ENCODE results near the gene GPR4.

Gene GPR4

GRCh38 chr19:45621976-45622503 is 20.0 kb upstream of the GPR4 start:
- no peak for ATAC-seq
- TF ChIP-seq ZFP3 (CRISPR knock-in tag; IDR thresholded peaks at IDR 0.05) (no peak), CSRNP3 (CRISPR knock-in tag; IDR thresholded peaks at IDR 0.05) (no peak), ZC3H10 (CRISPR knock-in tag; IDR thresholded peaks at IDR 0.05) (no peak), ZNF8 (CRISPR knock-in tag; IDR thresholded peaks at IDR 0.05) (no peak), SNAI2 (CRISPR knock-in tag; IDR thresholded peaks at IDR 0.05) (no peak), ZNF565 (CRISPR knock-in tag; conservative IDR thresholded peaks at IDR 0.05; ENCODE audit: low read depth) (no peak), POU6F1 (CRISPR knock-in tag; IDR thresholded peaks at IDR 0.05; ENCODE audit: borderline replicate concordance, low read depth) (no peak), GLIS3 (CRISPR knock-in tag; IDR thresholded peaks at IDR 0.05) (no peak), TSHZ2 (CRISPR knock-in tag; IDR thresholded peaks at IDR 0.05) (no peak), ZFP30 (CRISPR knock-in tag; IDR thresholded peaks at IDR 0.05) (no peak), CREB5 (CRISPR knock-in tag; IDR thresholded peaks at IDR 0.05; ENCODE audit: low read depth) (no peak), RARB (CRISPR knock-in tag; IDR thresholded peaks at IDR 0.05) (no peak), ARNTL (CRISPR knock-in tag; IDR thresholded peaks at IDR 0.05; ENCODE audit: borderline replicate concordance, low read depth) (no peak)

- ATAC-seq = no peak
- no peak for TF ChIP-seq SNAI2 (CRISPR knock-in tag; IDR thresholded peaks at IDR 0.05)
- TF ChIP-seq ESRRG (CRISPR knock-in tag; IDR thresholded peaks at IDR 0.05) = no peak
- no peak for TF ChIP-seq ZNF70 (CRISPR knock-in tag; IDR thresholded peaks at IDR 0.05)
- TF ChIP-seq ISL1 (CRISPR knock-in tag; IDR thresholded peaks at IDR 0.05) = no peak
- no peak for TF ChIP-seq GLIS3 (CRISPR knock-in tag; IDR thresholded peaks at IDR 0.05)
- TF ChIP-seq BACH2 (CRISPR knock-in tag; IDR thresholded peaks at IDR 0.05; ENCODE audit: borderline replicate concordance) = no peak
- no peak for TF ChIP-seq TOX (CRISPR knock-in tag; IDR thresholded peaks at IDR 0.05; ENCODE audit: borderline replicate concordance)
- TF ChIP-seq ZNF8 (CRISPR knock-in tag; IDR thresholded peaks at IDR 0.05) = no peak
- no peak for TF ChIP-seq ZFP30 (CRISPR knock-in tag; IDR thresholded peaks at IDR 0.05)
Measured at GRCh38 chr19:45621389-45621788, 19.4 kb upstream of the GPR4 start.

- no peak for ATAC-seq
Measured at GRCh38 chr19:45616704-45617017, 14.6 kb upstream of the GPR4 start.

GRCh38 chr19:45615795-45616703 is 14.0 kb upstream of the GPR4 start:
- peak; percentile 91 for ATAC-seq
- TF ChIP-seq TSHZ2 (CRISPR knock-in tag; IDR thresholded peaks at IDR 0.05) (no peak), TOX (CRISPR knock-in tag; IDR thresholded peaks at IDR 0.05; ENCODE audit: borderline replicate concordance) (no peak), ARNTL (CRISPR knock-in tag; IDR thresholded peaks at IDR 0.05; ENCODE audit: borderline replicate concordance, low read depth) (no peak), RARB (CRISPR knock-in tag; IDR thresholded peaks at IDR 0.05) (no peak), ZNF70 (CRISPR knock-in tag; IDR thresholded peaks at IDR 0.05) (no peak), BACH2 (CRISPR knock-in tag; IDR thresholded peaks at IDR 0.05; ENCODE audit: borderline replicate concordance) (no peak), TCF4 (CRISPR knock-in tag; IDR thresholded peaks at IDR 0.05; ENCODE audit: borderline replicate concordance) (no peak), GLIS3 (CRISPR knock-in tag; IDR thresholded peaks at IDR 0.05) (no peak), CREB5 (CRISPR knock-in tag; IDR thresholded peaks at IDR 0.05; ENCODE audit: low read depth) (no peak), CSDC2 (CRISPR knock-in tag; IDR thresholded peaks at IDR 0.05) (no peak), ZFP3 (CRISPR knock-in tag; IDR thresholded peaks at IDR 0.05) (no peak)

More at GRCh38 chr19:45616704-45617017, 14.6 kb upstream of the GPR4 start:
- no peak for TF ChIP-seq ZFP30 (CRISPR knock-in tag; IDR thresholded peaks at IDR 0.05)
- TF ChIP-seq TOX (CRISPR knock-in tag; IDR thresholded peaks at IDR 0.05; ENCODE audit: borderline replicate concordance) = no peak
- no peak for TF ChIP-seq RARB (CRISPR knock-in tag; IDR thresholded peaks at IDR 0.05)
- no peak for TF ChIP-seq ZNF565 (CRISPR knock-in tag; conservative IDR thresholded peaks at IDR 0.05; ENCODE audit: low read depth)
- no peak for TF ChIP-seq SNAI2 (CRISPR knock-in tag; IDR thresholded peaks at IDR 0.05)

All from SK-N-SH treated with all-trans-retinoic acid at 6 μM for 48 hours (cell line).